IPS-18c (cell line): ENCODE measurements around the gene ZNF473.
"Not testable (repeated sequence)": the region's sequence is repeated elsewhere in the genome, so short reads cannot be mapped to it uniquely, and the experiment has no call there.

ENCODE experiments used
- H3K4me3 ChIP-seq: 2 replicates; pipeline ENCODE4 v1.7.0; 2013; ENCODE audit warnings: low read depth, mild to moderate bottlenecking, low read length, moderate library complexity; ENCODE audit not compliant: insufficient read depth
- H3K9me3 ChIP-seq: one replicate; pipeline ENCODE4 v1.6.1; 2013; ENCODE audit warnings: mild to moderate bottlenecking, low read length, moderate library complexity; ENCODE audit not compliant: control insufficient read depth, insufficient read depth

The ZNF473 gene

GRCh38 chr19:50036908-50037307 is 11.1 kb downstream of the ZNF473 start:
- H3K9me3 ChIP-seq = peaks cover 3% of the 10 kb centered on the region
- no peak overlapping the region for H3K4me3 ChIP-seq

GRCh38 chr19:50039968-50040367 is 14.2 kb downstream of the ZNF473 start:
- H3K9me3 ChIP-seq = peaks cover 21% of the 10 kb centered on the region
- H3K4me3 ChIP-seq = no peak overlapping the region

GRCh38 chr19:50040967-50041366 is 15.2 kb downstream of the ZNF473 start:
- Histone ChIP-seq H3K9me3 (peaks cover 29% of the 10 kb centered on the region), H3K4me3 (no peak overlapping the region)

GRCh38 chr19:50042363-50043024 is 16.7 kb downstream of the ZNF473 start:
- Histone ChIP-seq H3K9me3 (peaks cover 37% of the 10 kb centered on the region), H3K4me3 (no peak overlapping the region)

GRCh38 chr19:50043967-50044366 is 18.2 kb downstream of the ZNF473 start:
- peaks cover 45% of the 10 kb centered on the region for H3K9me3 ChIP-seq
- H3K4me3 ChIP-seq = no peak overlapping the region

GRCh38 chr19:50044922-50045321 is 19.1 kb downstream of the ZNF473 start:
- H3K4me3 ChIP-seq = no peak overlapping the region
- peaks cover 45% of the 10 kb centered on the region for H3K9me3 ChIP-seq

- no peak overlapping the region for H3K4me3 ChIP-seq
- H3K9me3 ChIP-seq = peaks cover 45% of the 10 kb centered on the region
Observed at GRCh38 chr19:50046649-50047503, 21.1 kb downstream of the ZNF473 start.

- no peak overlapping the region for H3K4me3 ChIP-seq
- peaks cover 42% of the 10 kb centered on the region for H3K9me3 ChIP-seq
Observed at GRCh38 chr19:50047671-50048070, 21.9 kb downstream of the ZNF473 start.

GRCh38 chr19:50050406-50051227 is 24.8 kb downstream of the ZNF473 start:
- peaks cover 22% of the 10 kb centered on the region for H3K9me3 ChIP-seq
- peak overlapping the region; percentile 50 for H3K4me3 ChIP-seq

GRCh38 chr19:50051228-50051895 is 25.6 kb downstream of the ZNF473 start:
- H3K4me3 ChIP-seq = not testable (repeated sequence)
- peaks cover 20% of the 10 kb centered on the region for H3K9me3 ChIP-seq

GRCh38 chr19:50051964-50052363 is 26.2 kb downstream of the ZNF473 start:
- no peak overlapping the region for H3K4me3 ChIP-seq
- H3K9me3 ChIP-seq = peaks cover 16% of the 10 kb centered on the region

GRCh38 chr19:50053119-50053518 is 27.3 kb downstream of the ZNF473 start:
- Histone ChIP-seq H3K9me3 (peaks cover 6% of the 10 kb centered on the region), H3K4me3 (no peak overlapping the region)

- H3K4me3 ChIP-seq = peak overlapping the region; percentile 11; the same call in 1 of the 2 replicates
- H3K9me3 ChIP-seq = peaks cover 20% of the 10 kb centered on the region
Observed at GRCh38 chr19:50058425-50058824, 32.6 kb downstream of the ZNF473 start.

GRCh38 chr19:50059045-50059444 is 33.2 kb downstream of the ZNF473 start:
- H3K9me3 ChIP-seq = peaks cover 20% of the 10 kb centered on the region
- H3K4me3 ChIP-seq = no peak overlapping the region

- H3K4me3 ChIP-seq = no peak overlapping the region
- H3K9me3 ChIP-seq = peaks cover 20% of the 10 kb centered on the region
Observed at GRCh38 chr19:50060107-50060506, 34.3 kb downstream of the ZNF473 start.

- Histone ChIP-seq H3K9me3 (peaks cover 18% of the 10 kb centered on the region), H3K4me3 (no peak overlapping the region)
Observed at GRCh38 chr19:50061650-50062049, 35.8 kb downstream of the ZNF473 start.

GRCh38 chr19:50065938-50066337 is 40.1 kb downstream of the ZNF473 start:
- H3K9me3 ChIP-seq = peaks cover 3% of the 10 kb centered on the region
- H3K4me3 ChIP-seq = no peak overlapping the region
